Measurements from ENCODE around the gene CFAP61.
"Not testable (repeated sequence)": the region's sequence is repeated elsewhere in the genome, so short reads cannot be mapped to it uniquely, and the experiment has no call there.

The CFAP61 gene

GRCh38 chr20:20094410-20094809, 42.1 kb downstream of the CFAP61 start:
- DNase-seq (ENCODE audit: low read depth): no peak

GRCh38 chr20:20095114-20095872, 43.0 kb downstream of the CFAP61 start:
- DNase-seq (ENCODE audit: low read depth): no peak

GRCh38 chr20:20096421-20096820, 44.1 kb downstream of the CFAP61 start:
- DNase-seq (ENCODE audit: low read depth): no peak

GRCh38 chr20:20100881-20101280, 48.5 kb downstream of the CFAP61 start:
- DNase-seq (ENCODE audit: low read depth): no peak

GRCh38 chr20:20102163-20102562, 49.8 kb downstream of the CFAP61 start:
- no peak for DNase-seq (ENCODE audit: low read depth)

GRCh38 chr20:20102716-20103258, 50.5 kb downstream of the CFAP61 start:
- no peak for DNase-seq (ENCODE audit: low read depth)

GRCh38 chr20:20103486-20103885, 51.2 kb downstream of the CFAP61 start:
- no peak for DNase-seq (ENCODE audit: low read depth)

GRCh38 chr20:20123187-20123586, 70.9 kb downstream of the CFAP61 start:
- not testable (repeated sequence) for DNase-seq (ENCODE audit: low read depth)

- DNase-seq (ENCODE audit: low read depth): no peak
Measured at GRCh38 chr20:20130399-20130798, 78.1 kb downstream of the CFAP61 start.

- DNase-seq (ENCODE audit: low read depth): no peak
Measured at GRCh38 chr20:20134941-20135575, 82.7 kb downstream of the CFAP61 start.

- DNase-seq (ENCODE audit: low read depth): no peak
Measured at GRCh38 chr20:20136313-20136712, 84.0 kb downstream of the CFAP61 start.

- DNase-seq (ENCODE audit: low read depth): no peak
Measured at GRCh38 chr20:20137851-20138250, 85.5 kb downstream of the CFAP61 start.

- DNase-seq (ENCODE audit: low read depth): no peak
Measured at GRCh38 chr20:20138301-20139064, 86.2 kb downstream of the CFAP61 start.

- DNase-seq (ENCODE audit: low read depth): no peak
Measured at GRCh38 chr20:20139403-20139802, 87.1 kb downstream of the CFAP61 start.

GRCh38 chr20:20143165-20143564, 90.8 kb downstream of the CFAP61 start:
- no peak for DNase-seq (ENCODE audit: low read depth)

- no peak for DNase-seq (ENCODE audit: low read depth)
Measured at GRCh38 chr20:20143646-20144045, 91.3 kb downstream of the CFAP61 start.

GRCh38 chr20:20148779-20149178, 96.4 kb downstream of the CFAP61 start:
- no peak for DNase-seq (ENCODE audit: low read depth)

- no peak for DNase-seq (ENCODE audit: low read depth)
Measured at GRCh38 chr20:20150241-20150640, 97.9 kb downstream of the CFAP61 start.

- DNase-seq (ENCODE audit: low read depth): no peak
Measured at GRCh38 chr20:20160520-20160919, 108.2 kb downstream of the CFAP61 start.

- DNase-seq (ENCODE audit: low read depth): no peak
Measured at GRCh38 chr20:20161611-20162010, 109.3 kb downstream of the CFAP61 start.

GRCh38 chr20:20167698-20168097, 115.4 kb downstream of the CFAP61 start:
- no peak for DNase-seq (ENCODE audit: low read depth)

- no peak for DNase-seq (ENCODE audit: low read depth)
Measured at GRCh38 chr20:20173254-20173653, 120.9 kb downstream of the CFAP61 start.

Data from activated T-helper 1 cell treated with Interleukin-2 at 50 U/mL for 16 hours (primary cell).